Activated CD4-positive, alpha-beta T cell treated with anti-CD3 and anti-CD28 coated beads, Interleukin-2, amount 10 ng/mL, durations not matched to agents 7 days and 5 days (primary cell): Measurements from ENCODE around the gene CD209. TPM values are rescaled to one million over a fixed set of nuclear protein-coding genes. Genes with fewer than 3 reads are reported as not detected.
"Not testable (repeated sequence)": the region's sequence is repeated elsewhere in the genome, so short reads cannot be mapped to it uniquely, and the experiment has no call there.

Source experiments
- CTCF ChIA-PET: fragments of 350-600 bp; sonication (Branson Sonifier 250); formaldehyde crosslinking; loops from one replicate; lab custom pipeline; 2021; ENCODE audit warnings: antibody characterized with exemption; lab: Charles Lee
- POLR2A ChIA-PET: fragments of 350-600 bp; sonication (Branson Sonifier 250); formaldehyde crosslinking; loops from one replicate; lab custom pipeline; 2021; ENCODE audit warnings: antibody characterized with exemption; lab: Charles Lee
- DNase-seq: peaks from one replicate; pipeline ENCODE4 v3.0.0-alpha.2; 2020
- H3K27ac Mint-ChIP-seq: one replicate; pipeline ENCODE4 v1.8.0; 2021; ENCODE audit warnings: mild to moderate bottlenecking, moderate library complexity, mixed read lengths
- H3K27me3 Mint-ChIP-seq: one replicate; pipeline ENCODE4 v1.8.0; 2021; ENCODE audit warnings: mixed read lengths
- H3K36me3 Mint-ChIP-seq: one replicate; pipeline ENCODE4 v1.8.0; 2021; ENCODE audit warnings: low read depth, mixed read lengths
- H3K4me1 Mint-ChIP-seq: one replicate; pipeline ENCODE4 v1.8.0; 2021; ENCODE audit warnings: mixed read lengths
- H3K4me3 Mint-ChIP-seq: one replicate; pipeline ENCODE4 v1.8.0; 2021; ENCODE audit warnings: mild to moderate bottlenecking, moderate library complexity, mixed read lengths
- H3K9me3 Mint-ChIP-seq: one replicate; pipeline ENCODE4 v1.8.0; 2021; ENCODE audit warnings: mixed read lengths
- total RNA-seq, 2 experiments: library from RNA; stranded (reverse); gene quantifications; one replicate each; pipeline ENCODE4 v1.2.3, GENCODE V29; 2021

The CD209 gene
- total RNA-seq, 2 experiments from 2014 or later = not detected

- CTCF ChIA-PET = no interaction called here
- H3K9me3 Mint-ChIP-seq = peaks cover 15% of the 10 kb centered on the region
- POLR2A ChIA-PET = interaction anchor here (0.6 kb wide), 1 partner anchor 1606 kb away, joined by 4 read pairs; no protein-coding TSS in a partner anchor
Observed at GRCh38 chr19:7763696-7764095, 16.4 kb upstream of the CD209 start.

GRCh38 chr19:7762719-7763293, 15.5 kb upstream of the CD209 start, which contains the start of gene CLEC4M:
Gene CLEC4M (plus strand): TSS chr19:7763243. CDS start chr19:7763267, 24 bp downstream.
- ChIA-PET POLR2A (no interaction called here), CTCF (no interaction called here)
- no peak within 1 kb of the TSS for H3K4me3 Mint-ChIP-seq
- H3K36me3 Mint-ChIP-seq = peaks cover 6% of the 10 kb centered on the region
- H3K4me1 Mint-ChIP-seq = no peaks in the 10 kb centered on the region
- H3K9me3 Mint-ChIP-seq = peaks cover 20% of the 10 kb centered on the region
- H3K27ac Mint-ChIP-seq = no peak within 1 kb of the TSS
- no peak for DNase-seq
- H3K27me3 Mint-ChIP-seq = peaks cover 3% of the 10 kb centered on the region

More at GRCh38 chr19:7763696-7764095, 16.4 kb upstream of the CD209 start:
- no peak overlapping the region for H3K4me3 Mint-ChIP-seq
- no peak overlapping the region for H3K27ac Mint-ChIP-seq
- no peaks in the 10 kb centered on the region for H3K4me1 Mint-ChIP-seq
- peaks cover 6% of the 10 kb centered on the region for H3K36me3 Mint-ChIP-seq
- no peak for DNase-seq
- H3K27me3 Mint-ChIP-seq = peaks cover 7% of the 10 kb centered on the region

GRCh38 chr19:7759156-7759555, 11.8 kb upstream of the CD209 start:
- no peak overlapping the region for H3K27ac Mint-ChIP-seq
- H3K36me3 Mint-ChIP-seq = peaks cover 11% of the 10 kb centered on the region
- H3K4me3 Mint-ChIP-seq = no peak overlapping the region
- H3K4me1 Mint-ChIP-seq = no peaks in the 10 kb centered on the region
- POLR2A ChIA-PET = no interaction called here
- peaks cover 8% of the 10 kb centered on the region for H3K27me3 Mint-ChIP-seq
- DNase-seq = no peak
- H3K9me3 Mint-ChIP-seq = peaks cover 43% of the 10 kb centered on the region
- CTCF ChIA-PET = no interaction called here

GRCh38 chr19:7757358-7757757, 10.0 kb upstream of the CD209 start:
- no peaks in the 10 kb centered on the region for H3K4me1 Mint-ChIP-seq

GRCh38 chr19:7756258-7756657, 8.9 kb upstream of the CD209 start:
- Mint-ChIP-seq H3K27me3 (peaks cover 6% of the 10 kb centered on the region), H3K27ac (no peak overlapping the region), H3K4me1 (peaks cover 1% of the 10 kb centered on the region), H3K4me3 (no peak overlapping the region), H3K36me3 (peaks cover 11% of the 10 kb centered on the region), H3K9me3 (peaks cover 50% of the 10 kb centered on the region)
- POLR2A ChIA-PET = no interaction called here
- no peak for DNase-seq
- CTCF ChIA-PET = no interaction called here

More at GRCh38 chr19:7757358-7757757, 10.0 kb upstream of the CD209 start:
- H3K27ac Mint-ChIP-seq = no peak overlapping the region
- no peak for DNase-seq
- ChIA-PET CTCF (no interaction called here), POLR2A (no interaction called here)
- H3K4me3 Mint-ChIP-seq = no peak overlapping the region
- H3K27me3 Mint-ChIP-seq = peaks cover 6% of the 10 kb centered on the region
- H3K36me3 Mint-ChIP-seq = peaks cover 11% of the 10 kb centered on the region
- H3K9me3 Mint-ChIP-seq = peaks cover 46% of the 10 kb centered on the region

GRCh38 chr19:7751157-7751783, 3.9 kb upstream of the CD209 start:
- ChIA-PET POLR2A (no interaction called here), CTCF (interaction anchor here (0.6 to 0.7 kb wide), 2 partner anchors 113 to 343 kb away, joined by 3 read pairs; no protein-coding TSS in a partner anchor)
- Mint-ChIP-seq H3K27ac (no peak overlapping the region), H3K36me3 (no peaks in the 10 kb centered on the region), H3K9me3 (peaks cover 39% of the 10 kb centered on the region), H3K27me3 (peaks cover 6% of the 10 kb centered on the region), H3K4me3 (no peak overlapping the region), H3K4me1 (peaks cover 5% of the 10 kb centered on the region)
- no peak for DNase-seq

- Mint-ChIP-seq H3K4me3 (no peak overlapping the region), H3K27ac (no peak overlapping the region), H3K36me3 (no peaks in the 10 kb centered on the region), H3K4me1 (peaks cover 5% of the 10 kb centered on the region), H3K9me3 (peaks cover 22% of the 10 kb centered on the region), H3K27me3 (no peaks in the 10 kb centered on the region)
- no peak for DNase-seq
- ChIA-PET POLR2A (no interaction called here), CTCF (interaction anchor here (0.9 kb wide), 1 partner anchor 70 kb away, joined by 3 read pairs; no protein-coding TSS in a partner anchor)
Observed at GRCh38 chr19:7748756-7749155, 1.4 kb upstream of the CD209 start.

- DNase-seq = no peak
- H3K36me3 Mint-ChIP-seq = no peaks in the 10 kb centered on the region
- no peak overlapping the region for H3K27ac Mint-ChIP-seq
- ChIA-PET CTCF (interaction anchor here (0.9 kb wide), 1 partner anchor 67 kb away, joined by 3 read pairs; the partner anchor contains the start of gene TRAPPC5), POLR2A (no interaction called here)
- peaks cover 22% of the 10 kb centered on the region for H3K9me3 Mint-ChIP-seq
- H3K4me3 Mint-ChIP-seq = no peak overlapping the region
- peaks cover under 1% of the 10 kb centered on the region for H3K27me3 Mint-ChIP-seq
- H3K4me1 Mint-ChIP-seq = peaks cover 5% of the 10 kb centered on the region
Observed at GRCh38 chr19:7748171-7748570, 837 bp upstream of the CD209 start.

GRCh38 chr19:7746306-7746705, 1.0 kb downstream of the CD209 start:
- not testable (repeated sequence) for H3K4me1 Mint-ChIP-seq

GRCh38 chr19:7744871-7745650, 2.3 kb downstream of the CD209 start:
- ChIA-PET POLR2A (no interaction called here), CTCF (no interaction called here)
- Mint-ChIP-seq H3K27me3 (peaks cover 11% of the 10 kb centered on the region), H3K4me3 (no peak overlapping the region), H3K36me3 (no peaks in the 10 kb centered on the region), H3K27ac (no peak overlapping the region), H3K9me3 (peaks cover 6% of the 10 kb centered on the region), H3K4me1 (no peaks in the 10 kb centered on the region)
- no peak for DNase-seq

More at GRCh38 chr19:7746306-7746705, 1.0 kb downstream of the CD209 start:
- CTCF ChIA-PET, POLR2A ChIA-PET, H3K36me3 Mint-ChIP-seq, H3K4me3 Mint-ChIP-seq, H3K27ac Mint-ChIP-seq, DNase-seq, H3K27me3 Mint-ChIP-seq: not testable (repeated sequence)
- H3K9me3 Mint-ChIP-seq = peaks cover 16% of the 10 kb centered on the region

- H3K9me3 Mint-ChIP-seq = peaks cover 5% of the 10 kb centered on the region
- H3K27me3 Mint-ChIP-seq = peaks cover 13% of the 10 kb centered on the region
- no peak overlapping the region for H3K4me3 Mint-ChIP-seq
- no peak for DNase-seq
- ChIA-PET POLR2A (no interaction called here), CTCF (interaction anchor here (1.6 kb wide), 1 partner anchor 48 kb away, joined by 3 read pairs; no protein-coding TSS in a partner anchor)
- no peaks in the 10 kb centered on the region for H3K4me1 Mint-ChIP-seq
- H3K36me3 Mint-ChIP-seq = no peaks in the 10 kb centered on the region
- no peak overlapping the region for H3K27ac Mint-ChIP-seq
Observed at GRCh38 chr19:7744199-7744786, 3.0 kb downstream of the CD209 start.

GRCh38 chr19:7743425-7743841, 3.9 kb downstream of the CD209 start:
- no peak for DNase-seq
- H3K4me3 Mint-ChIP-seq = no peak overlapping the region
- H3K27ac Mint-ChIP-seq = no peak overlapping the region
- H3K4me1 Mint-ChIP-seq = no peaks in the 10 kb centered on the region
- H3K36me3 Mint-ChIP-seq = no peaks in the 10 kb centered on the region
- H3K27me3 Mint-ChIP-seq = peaks cover 14% of the 10 kb centered on the region
- H3K9me3 Mint-ChIP-seq = peaks cover 5% of the 10 kb centered on the region
- POLR2A ChIA-PET = no interaction called here
- CTCF ChIA-PET = interaction anchor here (0.6 to 1.6 kb wide), 3 partner anchors 12 to 61 kb away, joined by 3 read pairs; no protein-coding TSS in a partner anchor
